BE2C (cell line): ENCODE data around the gene ANKDD1B.

Source experiments
- DNase-seq: peaks from one replicate; pipeline ENCODE4 v3.0.0-alpha.2; 2020
- H3K27me3 ChIP-seq: fragments of 250-450 bp; sonication (Bioruptor Pico); 2 replicates; pipeline ENCODE4 v1.5.1; 2020; ENCODE audit warnings: mild to moderate bottlenecking
- H3K36me3 ChIP-seq: fragments of 250-450 bp; sonication (Bioruptor Pico); 2 replicates; pipeline ENCODE4 v1.5.1; 2020; ENCODE audit warnings: mild to moderate bottlenecking
- H3K4me1 ChIP-seq: fragments of 250-450 bp; sonication (Bioruptor Pico); 2 replicates; pipeline ENCODE4 v1.5.1; 2020
- H3K4me3 ChIP-seq: 2 replicates; pipeline ENCODE4 v1.5.1; 2011; ENCODE audit warnings: low read depth, low read length
- H3K9me3 ChIP-seq: fragments of 250-450 bp; sonication (Bioruptor Pico); 2 replicates; pipeline ENCODE4 v1.5.1; 2020
- CTCF ChIP-seq: IDR thresholded peaks from 2 replicates; pipeline ENCODE4 v1.5.1; 2012; ENCODE audit warnings: mild to moderate bottlenecking, low read depth, low read length

The ANKDD1B gene

GRCh38 chr5:75668977-75669689 lies 57.9 kb downstream of the ANKDD1B start:
- Histone ChIP-seq H3K9me3 (no peaks in the 10 kb centered on the region), H3K36me3 (peaks cover 17% of the 10 kb centered on the region), H3K27me3 (no peaks in the 10 kb centered on the region), H3K4me1 (peaks cover 49% of the 10 kb centered on the region), H3K4me3 (peak overlapping the region; percentile 46)
- DNase-seq: peak; percentile 76
- TF ChIP-seq CTCF: no peak

- DNase-seq: no peak
- H3K9me3 ChIP-seq: no peaks in the 10 kb centered on the region
- H3K36me3 ChIP-seq: peaks cover 28% of the 10 kb centered on the region
- H3K4me1 ChIP-seq: peaks cover 44% of the 10 kb centered on the region
- no peak for TF ChIP-seq CTCF
- H3K4me3 ChIP-seq: no peak overlapping the region
- no peaks in the 10 kb centered on the region for H3K27me3 ChIP-seq
Observed at GRCh38 chr5:75670577-75670976, 59.3 kb downstream of the ANKDD1B start.

- no peak overlapping the region for H3K4me3 ChIP-seq
- no peak for TF ChIP-seq CTCF
- DNase-seq: no peak
- no peaks in the 10 kb centered on the region for H3K27me3 ChIP-seq
- H3K9me3 ChIP-seq: no peaks in the 10 kb centered on the region
- peaks cover 41% of the 10 kb centered on the region for H3K4me1 ChIP-seq
- peaks cover 28% of the 10 kb centered on the region for H3K36me3 ChIP-seq
Observed at GRCh38 chr5:75671506-75671905, 60.3 kb downstream of the ANKDD1B start.

- no peak for TF ChIP-seq CTCF
- Histone ChIP-seq H3K4me1 (peaks cover 29% of the 10 kb centered on the region), H3K36me3 (peaks cover 31% of the 10 kb centered on the region), H3K9me3 (no peaks in the 10 kb centered on the region), H3K4me3 (no peak overlapping the region), H3K27me3 (no peaks in the 10 kb centered on the region)
- DNase-seq: no peak
Observed at GRCh38 chr5:75672616-75673015, 61.4 kb downstream of the ANKDD1B start.

- H3K9me3 ChIP-seq: no peaks in the 10 kb centered on the region
- peaks cover 25% of the 10 kb centered on the region for H3K4me1 ChIP-seq
- no peak for TF ChIP-seq CTCF
- H3K36me3 ChIP-seq: peaks cover 31% of the 10 kb centered on the region
- DNase-seq: peak; percentile 32
- no peak overlapping the region for H3K4me3 ChIP-seq
- H3K27me3 ChIP-seq: no peaks in the 10 kb centered on the region
Observed at GRCh38 chr5:75675783-75676182, 64.5 kb downstream of the ANKDD1B start.

GRCh38 chr5:75677607-75678006 lies 66.4 kb downstream of the ANKDD1B start:
- DNase-seq: no peak
- Histone ChIP-seq H3K4me3 (no peak overlapping the region; the same call in 1 of the 2 replicates), H3K36me3 (peaks cover 29% of the 10 kb centered on the region), H3K9me3 (no peaks in the 10 kb centered on the region), H3K4me1 (peaks cover 29% of the 10 kb centered on the region), H3K27me3 (no peaks in the 10 kb centered on the region)
- no peak for TF ChIP-seq CTCF
